Panc1 (cell line): ENCODE data around the gene UBQLN4.

ENCODE experiments used
- SIN3A ChIP-seq: IDR thresholded peaks from 2 replicates; pipeline ENCODE4 v1.6.1; 2012; ENCODE audit warnings: low read depth, mild to moderate bottlenecking, low read length, moderate library complexity, borderline replicate concordance; ENCODE audit not compliant: insufficient read depth
- TF ChIP-seq, protein P1 (sequence below): fragments of 450-650 bp; IDR thresholded peaks from 2 replicates; pipeline ENCODE4 v1.5.1; 2017; ENCODE audit warnings: mild to moderate bottlenecking
- TF ChIP-seq, protein P2 (sequence below), 2 experiments: IDR thresholded peaks; 2 replicates each; pipeline ENCODE4 v1.6.1; 2011 to 2012; ENCODE audit warnings: low read depth in 2 of 2, control low read depth in 1 of 2, low read length in 1 of 2, mild to moderate bottlenecking in 1 of 2, moderate library complexity in 1 of 2; ENCODE audit not compliant: insufficient read depth in 1 of 2

DNA sequence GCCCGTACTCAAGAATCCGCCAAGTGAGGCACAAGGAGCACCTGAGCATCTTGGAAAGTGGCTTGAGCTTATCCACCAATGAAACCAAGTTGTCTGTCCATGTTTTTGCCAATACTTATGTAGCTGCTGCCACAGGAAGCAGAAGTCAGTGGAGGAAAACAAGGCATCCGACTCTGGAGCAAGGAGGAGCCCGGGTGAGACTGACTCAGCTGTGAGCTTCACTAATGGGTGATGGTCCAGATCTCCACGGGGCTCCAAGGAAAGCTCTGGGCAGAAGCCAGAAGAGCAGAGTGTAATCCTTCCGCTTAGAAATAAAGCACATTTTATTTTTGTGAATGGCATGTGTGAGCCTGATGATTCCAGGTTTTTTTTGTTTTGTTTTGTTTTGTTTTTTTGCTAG, 20.6 kb downstream of the UBQLN4 start:
- TF ChIP-seq, protein P1, sequence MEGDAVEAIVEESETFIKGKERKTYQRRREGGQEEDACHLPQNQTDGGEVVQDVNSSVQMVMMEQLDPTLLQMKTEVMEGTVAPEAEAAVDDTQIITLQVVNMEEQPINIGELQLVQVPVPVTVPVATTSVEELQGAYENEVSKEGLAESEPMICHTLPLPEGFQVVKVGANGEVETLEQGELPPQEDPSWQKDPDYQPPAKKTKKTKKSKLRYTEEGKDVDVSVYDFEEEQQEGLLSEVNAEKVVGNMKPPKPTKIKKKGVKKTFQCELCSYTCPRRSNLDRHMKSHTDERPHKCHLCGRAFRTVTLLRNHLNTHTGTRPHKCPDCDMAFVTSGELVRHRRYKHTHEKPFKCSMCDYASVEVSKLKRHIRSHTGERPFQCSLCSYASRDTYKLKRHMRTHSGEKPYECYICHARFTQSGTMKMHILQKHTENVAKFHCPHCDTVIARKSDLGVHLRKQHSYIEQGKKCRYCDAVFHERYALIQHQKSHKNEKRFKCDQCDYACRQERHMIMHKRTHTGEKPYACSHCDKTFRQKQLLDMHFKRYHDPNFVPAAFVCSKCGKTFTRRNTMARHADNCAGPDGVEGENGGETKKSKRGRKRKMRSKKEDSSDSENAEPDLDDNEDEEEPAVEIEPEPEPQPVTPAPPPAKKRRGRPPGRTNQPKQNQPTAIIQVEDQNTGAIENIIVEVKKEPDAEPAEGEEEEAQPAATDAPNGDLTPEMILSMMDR: no peak
- no peak for TF ChIP-seq SIN3A
- TF ChIP-seq, protein P2, sequence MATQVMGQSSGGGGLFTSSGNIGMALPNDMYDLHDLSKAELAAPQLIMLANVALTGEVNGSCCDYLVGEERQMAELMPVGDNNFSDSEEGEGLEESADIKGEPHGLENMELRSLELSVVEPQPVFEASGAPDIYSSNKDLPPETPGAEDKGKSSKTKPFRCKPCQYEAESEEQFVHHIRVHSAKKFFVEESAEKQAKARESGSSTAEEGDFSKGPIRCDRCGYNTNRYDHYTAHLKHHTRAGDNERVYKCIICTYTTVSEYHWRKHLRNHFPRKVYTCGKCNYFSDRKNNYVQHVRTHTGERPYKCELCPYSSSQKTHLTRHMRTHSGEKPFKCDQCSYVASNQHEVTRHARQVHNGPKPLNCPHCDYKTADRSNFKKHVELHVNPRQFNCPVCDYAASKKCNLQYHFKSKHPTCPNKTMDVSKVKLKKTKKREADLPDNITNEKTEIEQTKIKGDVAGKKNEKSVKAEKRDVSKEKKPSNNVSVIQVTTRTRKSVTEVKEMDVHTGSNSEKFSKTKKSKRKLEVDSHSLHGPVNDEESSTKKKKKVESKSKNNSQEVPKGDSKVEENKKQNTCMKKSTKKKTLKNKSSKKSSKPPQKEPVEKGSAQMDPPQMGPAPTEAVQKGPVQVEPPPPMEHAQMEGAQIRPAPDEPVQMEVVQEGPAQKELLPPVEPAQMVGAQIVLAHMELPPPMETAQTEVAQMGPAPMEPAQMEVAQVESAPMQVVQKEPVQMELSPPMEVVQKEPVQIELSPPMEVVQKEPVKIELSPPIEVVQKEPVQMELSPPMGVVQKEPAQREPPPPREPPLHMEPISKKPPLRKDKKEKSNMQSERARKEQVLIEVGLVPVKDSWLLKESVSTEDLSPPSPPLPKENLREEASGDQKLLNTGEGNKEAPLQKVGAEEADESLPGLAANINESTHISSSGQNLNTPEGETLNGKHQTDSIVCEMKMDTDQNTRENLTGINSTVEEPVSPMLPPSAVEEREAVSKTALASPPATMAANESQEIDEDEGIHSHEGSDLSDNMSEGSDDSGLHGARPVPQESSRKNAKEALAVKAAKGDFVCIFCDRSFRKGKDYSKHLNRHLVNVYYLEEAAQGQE (IDR thresholded peaks at IDR 0.05; ENCODE audit: insufficient read depth in 1 of 2, low read depth in 2 of 2, low read length in 1 of 2): no peak
